HG02759 (cell line): ENCODE results near the gene PEPD.
"Not testable (repeated sequence)": the region's sequence is repeated elsewhere in the genome, so short reads cannot be mapped to it uniquely, and the experiment has no call there.

Experiments used
- ATAC-seq: cut with Tn5 transposase; IDR thresholded peaks from one replicate; pipeline ENCODE4 v1.9.1; 2021; ENCODE audit warnings: mild to moderate bottlenecking, moderate library complexity; ENCODE audit not compliant: unreplicated experiment

Gene PEPD

DNA sequence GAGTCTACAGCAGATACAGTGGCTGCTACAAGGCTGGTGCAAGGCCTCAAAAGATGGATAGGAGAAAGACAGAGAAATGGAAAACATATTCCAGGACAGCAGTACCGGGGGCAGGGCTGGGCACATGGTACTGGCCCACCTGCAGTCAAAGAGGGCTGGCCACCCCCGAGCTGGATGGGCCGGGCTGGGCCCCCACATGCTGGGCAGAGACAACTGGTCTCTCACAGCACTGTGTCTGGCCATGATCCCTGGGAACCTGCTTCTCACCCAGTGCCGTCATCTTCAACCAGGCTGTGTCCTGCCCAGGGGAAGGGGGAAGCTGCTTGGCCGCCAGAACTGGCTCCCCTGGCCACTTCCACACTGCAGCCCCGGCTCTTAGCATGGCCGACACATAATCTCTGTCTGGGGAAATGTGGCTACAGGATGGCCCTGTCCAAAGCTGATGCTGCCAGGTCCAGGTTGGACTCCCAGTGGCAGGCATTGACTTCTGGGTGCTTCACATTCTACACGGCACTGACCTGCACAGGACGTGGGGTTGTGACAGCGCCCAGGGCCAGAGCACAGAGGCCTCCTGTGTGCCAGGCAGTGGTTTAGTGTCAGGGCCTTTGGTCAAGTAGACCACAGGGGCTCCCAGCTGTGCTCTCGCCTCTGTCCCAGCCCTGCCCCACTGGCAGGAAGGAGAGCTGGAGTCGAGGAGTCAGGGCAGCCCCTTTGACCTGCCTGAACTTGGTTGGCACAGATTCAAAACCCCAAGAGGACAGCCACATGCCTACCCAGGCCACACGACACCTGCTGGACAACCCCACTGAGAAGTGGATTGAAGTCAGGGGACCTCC lies 21.7 kb downstream of the PEPD start:
- no peak for ATAC-seq

DNA sequence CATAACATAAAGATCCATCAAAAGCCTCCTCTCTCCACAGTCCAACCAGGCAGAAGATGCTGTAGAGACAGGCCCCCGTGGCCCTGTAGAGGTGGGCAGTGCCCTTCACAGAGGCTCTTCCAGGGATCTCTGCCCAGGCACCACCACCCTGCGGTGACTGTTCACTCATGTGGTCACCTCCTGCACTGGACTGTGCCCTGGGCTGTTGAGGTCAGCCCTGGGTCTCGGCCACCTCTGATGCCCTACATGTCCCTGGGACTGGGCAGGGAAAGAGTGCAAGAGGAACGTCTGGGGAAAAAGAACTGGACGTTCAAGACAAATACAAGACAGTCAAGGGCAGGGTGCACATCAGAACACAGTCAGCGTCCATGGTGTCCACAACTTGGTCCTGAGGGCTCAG lies 22.3 kb downstream of the PEPD start:
- no peak for ATAC-seq

DNA sequence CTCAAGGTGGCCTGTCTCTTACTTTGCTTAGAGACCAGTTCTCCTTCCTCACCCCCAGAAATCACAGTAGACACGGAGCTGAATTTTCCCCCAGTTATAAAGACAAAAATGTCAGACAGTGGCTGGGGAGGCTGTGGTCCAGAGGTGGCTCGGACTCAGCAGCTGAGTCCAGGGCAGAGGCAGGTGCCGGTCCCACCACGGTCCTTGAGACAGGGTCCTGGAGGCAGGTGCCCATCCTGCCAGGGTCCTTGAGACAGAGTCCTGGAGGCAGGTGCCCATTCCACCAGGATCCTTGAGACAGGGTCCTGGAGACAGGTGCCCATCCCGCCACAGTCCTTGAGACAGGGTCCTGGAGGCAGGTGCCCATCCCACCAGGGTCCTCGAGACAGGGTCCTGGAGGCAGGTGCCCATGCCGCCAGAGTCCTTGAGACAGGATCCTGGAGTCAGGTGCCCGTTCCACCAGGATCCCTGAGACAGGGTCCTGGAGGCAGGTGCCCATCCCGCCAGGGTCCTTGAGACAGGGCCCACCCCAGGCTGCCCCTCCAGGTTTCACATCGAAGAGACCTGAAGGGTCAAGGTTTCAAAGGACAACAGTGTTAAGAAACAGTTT lies 23.1 kb downstream of the PEPD start:
- no peak for ATAC-seq

GRCh38 chr19:33497778-33498175 lies 23.8 kb downstream of the PEPD start:
- no peak for ATAC-seq

DNA sequence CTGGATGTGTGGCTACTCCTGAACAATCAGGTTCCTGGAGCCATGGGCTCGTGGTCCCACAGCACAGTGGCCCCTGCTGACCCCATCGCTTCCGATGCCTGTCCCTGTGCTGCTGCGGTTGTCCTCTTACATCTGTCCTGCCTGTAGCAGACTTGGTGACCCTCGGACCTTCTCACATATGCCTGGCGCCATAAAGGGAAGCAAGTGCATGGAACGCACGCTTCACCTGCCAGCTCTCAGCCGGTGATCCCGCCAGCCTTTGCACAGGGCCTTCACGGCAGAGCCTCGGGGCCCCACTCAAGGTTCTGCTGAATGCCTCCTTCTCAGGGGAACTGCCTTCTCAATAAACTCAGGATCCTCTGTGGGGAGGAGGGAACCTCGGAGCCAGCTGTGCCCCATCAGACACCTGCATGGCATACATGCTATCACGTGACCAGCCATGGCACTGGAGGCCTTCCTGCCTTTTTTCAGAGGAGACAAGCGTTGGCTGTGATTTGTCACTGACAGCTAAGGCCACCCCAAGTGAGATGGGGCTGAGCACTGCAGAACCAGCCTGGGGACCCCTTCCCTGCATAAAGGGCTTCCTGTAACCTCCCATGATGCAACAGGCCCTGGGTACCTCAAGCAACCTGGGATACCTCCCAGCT lies 24.3 kb downstream of the PEPD start:
- ATAC-seq: no peak

- no peak for ATAC-seq
Observed at GRCh38 chr19:33496038-33496895, 25.3 kb downstream of the PEPD start.

DNA sequence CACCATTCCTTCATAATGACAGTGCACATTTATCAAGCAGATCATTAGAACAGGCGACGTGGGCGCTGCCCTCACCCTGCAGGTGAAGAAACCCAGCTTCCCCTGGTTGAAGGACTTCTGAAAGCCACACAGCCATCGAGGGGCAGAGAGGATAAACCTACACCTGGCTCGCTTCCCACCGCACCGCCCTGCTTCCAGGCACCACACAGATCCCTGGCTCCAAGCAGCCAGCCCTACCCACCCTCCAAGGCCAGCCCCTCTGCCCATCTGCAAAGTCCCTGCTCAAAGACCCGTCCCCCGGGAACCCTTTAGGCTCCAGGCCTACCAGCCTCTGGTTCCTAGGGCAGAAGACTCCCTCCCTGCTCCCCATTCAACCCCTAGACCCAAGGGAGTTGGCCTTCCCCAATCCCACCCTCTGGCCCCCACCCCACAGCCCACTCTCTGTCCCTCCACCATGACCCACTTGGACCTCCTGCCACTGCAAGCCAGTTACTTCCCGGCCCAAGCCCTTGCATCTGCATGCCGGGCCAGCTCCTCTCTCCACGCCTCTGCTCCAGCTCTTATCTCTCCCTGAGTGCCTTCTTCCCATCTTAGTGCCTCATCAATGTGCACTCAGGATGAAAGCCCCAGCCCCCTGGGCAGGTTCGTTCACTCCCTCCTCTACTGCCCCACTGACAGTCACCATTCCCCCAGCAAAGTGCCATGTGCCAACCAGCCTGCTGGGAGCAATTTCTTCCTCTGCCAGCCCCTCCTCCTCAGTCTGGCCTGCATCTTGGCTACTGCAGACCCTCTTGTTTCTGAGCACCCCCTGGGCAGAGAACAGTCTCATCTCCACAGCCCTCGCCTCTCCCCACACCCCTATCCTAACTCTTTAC lies 28.0 kb downstream of the PEPD start:
- ATAC-seq: no peak

DNA sequence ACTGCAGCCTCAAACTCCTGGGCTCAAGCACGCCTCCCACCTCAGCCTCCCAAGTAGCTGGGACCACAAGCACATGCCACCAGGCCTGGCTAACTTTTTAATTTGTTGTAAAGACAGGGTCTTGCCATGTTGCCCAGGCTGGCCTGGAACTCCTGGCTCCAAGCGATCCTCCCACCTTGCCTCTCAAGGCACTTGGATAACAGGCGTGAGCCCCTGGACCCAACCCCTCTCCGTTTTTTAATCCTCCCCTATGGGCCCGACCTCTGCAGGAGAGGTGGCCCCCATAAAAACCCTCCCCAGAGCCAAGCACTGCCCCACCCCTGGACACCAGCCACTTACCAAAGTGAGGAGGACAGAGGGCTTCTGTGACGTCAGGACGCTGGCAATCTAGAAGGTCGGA lies 28.6 kb downstream of the PEPD start:
- ATAC-seq: no peak

DNA sequence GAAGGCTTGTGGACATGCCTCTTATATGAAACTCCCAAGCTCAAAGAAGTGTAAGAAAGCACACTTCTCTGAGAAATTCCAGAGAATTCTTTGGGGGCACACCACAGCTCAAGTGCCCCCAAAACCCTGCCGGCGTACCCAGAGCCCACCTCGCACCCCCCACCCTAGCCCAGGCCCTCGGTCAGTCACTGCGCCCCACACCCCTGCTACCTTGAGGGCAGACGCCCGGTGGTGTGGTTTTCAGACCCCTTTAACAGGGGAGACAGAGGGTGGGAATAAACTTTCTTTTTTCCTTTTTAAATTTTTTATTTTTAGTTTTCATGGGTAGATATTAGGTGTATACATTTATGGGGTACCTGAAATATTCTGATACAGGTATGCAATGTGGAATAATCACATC lies 29.5 kb downstream of the PEPD start:
- ATAC-seq: no peak

DNA sequence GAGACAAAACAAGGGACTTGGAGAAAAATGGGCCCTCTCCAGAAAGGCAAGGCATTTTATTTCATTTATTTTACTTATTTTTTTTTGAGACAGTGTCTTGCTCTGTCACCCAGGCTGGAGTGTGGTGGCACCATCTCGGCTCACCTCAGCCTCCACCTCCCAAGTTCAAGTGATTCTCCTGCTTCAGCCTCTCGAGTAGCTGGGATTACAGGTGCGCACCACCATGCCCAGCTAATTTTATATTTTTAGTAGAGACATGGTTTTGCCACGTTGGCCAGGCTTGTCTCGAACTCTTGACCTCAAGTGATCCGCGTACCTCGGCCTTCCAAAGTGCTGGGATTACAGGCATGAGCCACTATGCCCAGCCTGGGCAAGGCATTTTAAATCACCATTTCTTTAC lies 31.0 kb downstream of the PEPD start:
- ATAC-seq: not testable (repeated sequence)

- no peak for ATAC-seq
Observed at GRCh38 chr19:33490041-33490451, 31.5 kb downstream of the PEPD start.

DNA sequence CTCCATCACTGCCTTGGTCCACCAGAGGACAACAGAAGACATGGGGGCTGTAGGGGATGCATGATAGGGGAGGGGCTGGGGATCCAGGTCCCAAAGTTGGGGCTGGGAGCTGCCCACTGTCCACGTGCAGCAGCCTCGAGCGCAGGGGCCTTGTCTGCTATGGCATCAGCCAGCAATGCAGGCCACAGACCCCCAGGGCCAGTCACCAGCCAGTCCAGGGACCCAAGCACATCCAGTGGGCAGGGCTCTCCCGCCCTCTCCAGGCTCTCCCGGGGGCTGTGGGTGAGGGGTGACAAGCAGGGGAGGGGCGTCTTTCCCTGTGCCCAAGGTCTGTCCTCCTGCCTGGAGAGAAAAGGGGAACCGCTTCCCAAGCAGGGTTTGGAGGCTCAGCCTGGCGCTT lies 32.8 kb downstream of the PEPD start:
- no peak for ATAC-seq

DNA sequence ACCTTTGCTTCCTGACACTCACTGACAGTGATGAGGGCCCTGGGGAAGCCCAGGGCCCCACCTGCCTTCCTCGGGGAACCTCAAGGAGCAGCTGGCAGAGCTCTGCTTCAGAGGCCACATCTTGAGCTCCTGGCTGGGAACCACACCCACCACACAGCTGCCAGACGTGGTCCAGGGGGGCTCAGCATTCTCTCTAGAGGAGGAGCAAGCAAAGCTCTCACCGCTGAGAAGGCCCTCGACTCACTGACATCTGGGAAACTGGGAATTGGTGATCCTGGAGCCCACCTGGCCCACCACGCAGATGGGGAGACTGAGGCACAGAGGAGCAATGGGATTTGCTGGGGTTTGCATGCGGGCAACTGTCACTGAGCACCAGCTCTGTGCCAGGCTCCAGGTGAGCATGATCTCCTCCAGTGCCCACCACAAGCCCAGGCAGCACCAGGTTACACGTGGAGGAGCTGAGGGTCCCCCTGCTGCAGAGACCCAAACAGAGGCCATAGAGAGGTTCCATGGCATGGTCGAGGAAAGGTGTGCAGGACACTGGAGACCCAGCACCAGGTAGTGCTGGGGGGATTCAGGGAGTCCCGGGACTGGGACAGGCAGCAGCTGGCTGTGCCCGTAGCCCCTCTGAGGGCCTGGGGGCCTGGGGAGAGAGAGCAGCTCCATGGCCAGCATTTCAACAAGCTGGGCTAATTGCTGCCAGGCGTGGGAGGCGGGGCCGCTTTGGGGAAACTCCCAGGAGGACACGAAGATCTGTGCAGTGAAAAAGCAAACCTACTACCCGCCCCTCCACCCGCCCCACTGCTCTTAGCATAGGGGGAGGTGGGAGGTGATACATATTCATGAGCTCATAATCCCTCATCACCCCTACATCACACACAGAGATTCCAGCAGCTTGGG lies 33.4 kb downstream of the PEPD start:
- ATAC-seq: no peak

DNA sequence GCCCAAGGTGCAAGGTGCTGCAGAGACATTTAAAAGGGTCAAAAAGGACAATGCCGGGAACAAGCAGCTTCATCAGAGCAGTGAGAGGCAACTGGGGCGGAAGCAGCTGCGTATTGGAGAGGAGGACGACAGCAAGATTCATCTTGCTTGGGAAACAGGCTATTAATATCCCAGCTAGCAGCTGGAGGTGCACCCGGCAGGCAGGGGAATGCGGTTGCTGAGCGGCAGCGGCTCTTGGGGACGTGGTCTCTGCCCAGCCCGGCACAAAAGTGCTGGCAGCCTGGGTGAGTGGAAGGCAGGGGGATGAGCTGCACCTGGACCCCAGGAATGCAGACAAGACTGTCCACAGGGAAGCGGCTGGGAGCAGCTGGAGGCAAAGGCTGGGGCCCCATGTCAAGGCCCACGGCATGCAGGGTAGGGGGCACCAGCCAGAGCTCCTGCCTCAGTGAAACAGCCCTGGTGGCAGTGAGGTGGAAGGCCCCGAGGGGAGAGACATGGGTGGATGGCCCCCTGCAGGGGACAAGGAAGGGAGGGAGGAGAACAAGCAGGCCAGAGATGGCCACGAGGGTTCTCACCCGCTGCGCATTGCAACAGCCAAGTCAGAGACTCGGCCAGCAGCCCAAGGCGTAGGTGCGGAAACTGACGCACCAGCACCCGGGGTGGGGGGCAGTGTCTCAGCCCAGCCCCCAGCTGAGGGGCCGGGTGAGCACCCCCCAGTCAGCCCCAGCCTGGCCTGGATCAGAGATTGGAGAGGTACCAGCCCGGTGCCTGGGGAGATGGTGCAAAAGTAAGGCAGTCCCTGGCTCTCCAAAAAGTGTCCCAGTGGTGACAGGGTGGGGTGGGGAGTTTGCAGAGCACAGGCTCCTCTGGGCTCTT lies 34.4 kb downstream of the PEPD start:
- ATAC-seq: no peak

GRCh38 chr19:33486407-33486806 lies 35.2 kb downstream of the PEPD start:
- no peak for ATAC-seq

DNA sequence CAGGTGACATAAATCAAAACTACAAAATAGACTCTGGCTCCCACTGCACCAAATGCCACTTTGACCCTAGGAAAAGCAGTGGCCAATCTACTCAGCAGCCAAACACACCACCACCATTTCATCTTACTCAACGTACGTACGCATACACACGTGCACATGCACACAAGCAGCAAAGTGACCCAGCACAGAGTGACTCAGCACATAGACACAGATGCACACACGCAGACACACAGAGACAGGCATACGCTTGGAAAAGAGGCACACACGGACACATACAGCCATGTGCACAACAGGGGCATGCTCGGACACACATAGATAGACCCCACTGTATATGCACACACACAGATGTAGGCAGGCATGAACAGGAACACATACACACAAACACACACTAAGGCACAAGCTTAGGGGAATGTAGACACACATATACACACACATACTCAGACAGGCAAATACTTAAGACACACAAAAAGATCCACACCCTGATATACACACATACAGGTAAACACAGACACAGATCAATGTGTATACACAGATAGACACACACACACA lies 37.3 kb downstream of the PEPD start:
- ATAC-seq: no peak

DNA sequence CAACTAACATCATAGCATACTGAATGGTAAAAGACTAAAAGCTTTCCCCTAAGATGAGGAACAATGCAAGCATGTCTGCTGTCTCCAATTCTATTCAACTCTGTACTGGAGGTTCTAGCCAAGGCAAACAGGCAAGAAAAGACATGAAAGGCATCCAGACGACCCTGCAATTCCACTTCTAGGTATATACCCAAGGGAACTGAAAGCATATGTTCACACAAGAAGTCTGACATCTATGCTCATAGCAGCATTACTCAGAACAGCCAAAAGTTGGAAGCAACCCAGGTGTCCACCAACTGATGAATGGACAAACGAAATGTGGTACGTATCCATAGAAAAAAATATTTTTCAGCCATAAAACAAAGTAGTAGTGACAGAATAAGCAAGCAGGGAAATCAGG lies 39.1 kb downstream of the PEPD start:
- ATAC-seq: no peak

DNA sequence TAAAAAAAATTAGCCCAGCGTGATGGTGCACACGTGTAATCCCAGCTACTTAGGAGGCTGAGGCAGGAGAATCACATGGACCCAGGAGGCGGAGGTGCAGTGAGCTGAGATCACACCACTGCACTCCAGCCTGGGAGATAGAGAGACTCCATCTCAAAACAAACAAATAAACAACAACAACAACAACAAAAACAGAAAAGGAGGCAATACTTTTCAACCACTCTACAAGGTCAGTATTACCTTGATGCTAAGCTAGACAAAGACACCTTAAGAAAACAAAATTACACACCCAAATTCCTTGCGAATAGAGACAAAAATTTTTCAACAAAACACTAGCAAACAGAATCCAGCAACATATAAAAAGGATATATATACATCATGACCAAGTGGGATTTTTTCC lies 39.7 kb downstream of the PEPD start:
- ATAC-seq: no peak
